ENCODE measurements around the gene COLQ.
"Not testable (repeated sequence)": the region's sequence is repeated elsewhere in the genome, so short reads cannot be mapped to it uniquely, and the experiment has no call there.

Gene COLQ

GRCh38 chr3:15427182-15427880 is 94.2 kb downstream of the COLQ start, which contains the start of the genes EAF1 and METTL6:
Gene EAF1, plus strand, starts transcription at chr3:15427598. Its CDS starts 182 bp downstream, at chr3:15427780.
Gene METTL6, minus strand, starts transcription at chr3:15427544. Its CDS starts 1,033 bp downstream, at chr3:15426511.
- peak; percentile 68 to 70 for DNase-seq (ENCODE audit: low read depth in 2 of 2)

- DNase-seq (ENCODE audit: low read depth in 2 of 2): no peak
Measured at GRCh38 chr3:15426579-15427118, 94.9 kb downstream of the COLQ start.

GRCh38 chr3:15420871-15421270 is 100.6 kb downstream of the COLQ start:
- no peak for DNase-seq (ENCODE audit: low read depth in 2 of 2)

- DNase-seq (ENCODE audit: low read depth in 2 of 2): not testable (repeated sequence)
Measured at GRCh38 chr3:15410966-15411365, 110.5 kb downstream of the COLQ start.

- no peak for DNase-seq (ENCODE audit: low read depth in 2 of 2)
Measured at GRCh38 chr3:15409774-15410173, 111.7 kb downstream of the COLQ start.

- DNase-seq (ENCODE audit: low read depth in 2 of 2): no peak
Measured at GRCh38 chr3:15409239-15409638, 112.3 kb downstream of the COLQ start.

- no peak for DNase-seq (ENCODE audit: low read depth in 2 of 2)
Measured at GRCh38 chr3:15405448-15406050, 116.0 kb downstream of the COLQ start.

GRCh38 chr3:15404767-15405166 is 116.7 kb downstream of the COLQ start:
- DNase-seq (ENCODE audit: low read depth in 2 of 2): no peak

- no peak for DNase-seq (ENCODE audit: low read depth in 2 of 2)
Measured at GRCh38 chr3:15403965-15404364, 117.5 kb downstream of the COLQ start.

GRCh38 chr3:15403495-15403894 is 118.0 kb downstream of the COLQ start:
- DNase-seq (ENCODE audit: low read depth in 2 of 2): no peak

- DNase-seq (ENCODE audit: low read depth in 2 of 2): no peak
Measured at GRCh38 chr3:15401936-15402335, 119.6 kb downstream of the COLQ start.
